Right renal cortex interstitium (tissue), 3 donors: ENCODE data around the gene PIP5K1C. TPM values are rescaled to one million over a fixed set of nuclear protein-coding genes. Genes with fewer than 3 reads are reported as not detected.

Source experiments
- DNase-seq, 3 donors: peaks; one replicate each; pipeline ENCODE4 v3.0.0-alpha.2; 2013; ENCODE audit warnings: low read depth in 3 of 3, low spot score in 2 of 3
- polyA plus RNA-seq, 3 donors: library from polyadenylated mRNA; unstranded; fragments of 120-200 nt; gene quantifications; one replicate each; pipeline ENCODE4 v1.2.1, GENCODE V29; 2013; ENCODE audit not compliant: insufficient read length in 3 of 3

The PIP5K1C gene
- polyA plus RNA-seq, 3 donors = 16.9 to 19.5 (median 19.3) TPM

- DNase-seq = no peak
These were observed 85.3 kb downstream of the PIP5K1C start for GRCh38 chr19:3614858-3615505.

- no peak for DNase-seq
These were observed 86.2 kb downstream of the PIP5K1C start for GRCh38 chr19:3613818-3614661.

GRCh38 chr19:3612901-3613741 lies 87.1 kb downstream of the PIP5K1C start:
- no peak for DNase-seq

GRCh38 chr19:3612330-3612729 lies 87.9 kb downstream of the PIP5K1C start:
- DNase-seq = no peak

GRCh38 chr19:3611841-3612240 lies 88.4 kb downstream of the PIP5K1C start:
- DNase-seq = no peak

- no peak for DNase-seq
These were observed 89.2 kb downstream of the PIP5K1C start for GRCh38 chr19:3610745-3611717.

- DNase-seq = no peak
These were observed 90.2 kb downstream of the PIP5K1C start for GRCh38 chr19:3609779-3610719.

GRCh38 chr19:3608750-3609322 lies 91.4 kb downstream of the PIP5K1C start:
- no peak for DNase-seq

- DNase-seq = no peak
These were observed 92.1 kb downstream of the PIP5K1C start for GRCh38 chr19:3608079-3608641.

GRCh38 chr19:3607303-3608078 lies 92.8 kb downstream of the PIP5K1C start:
- no peak for DNase-seq

- no peak for DNase-seq
These were observed 93.5 kb downstream of the PIP5K1C start, which contains the start of gene TBXA2R for GRCh38 chr19:3606690-3607289. TBXA2R (minus strand) TSS chr19:3606875; CDS start chr19:3600634, 6,241 bp downstream.

- DNase-seq = no peak
These were observed 94.0 kb downstream of the PIP5K1C start for GRCh38 chr19:3606174-3606689.

- DNase-seq = no peak
These were observed 94.5 kb downstream of the PIP5K1C start for GRCh38 chr19:3605770-3606169.

- DNase-seq = no peak
These were observed 94.9 kb downstream of the PIP5K1C start for GRCh38 chr19:3605361-3605760.

GRCh38 chr19:3604987-3605343 lies 95.3 kb downstream of the PIP5K1C start:
- DNase-seq = no peak

GRCh38 chr19:3604227-3604986 lies 95.9 kb downstream of the PIP5K1C start:
- no peak for DNase-seq
